M059J (cell line): ENCODE results near the gene KLHL12. TPM values are rescaled to one million over a fixed set of nuclear protein-coding genes. Genes with fewer than 3 reads are reported as not detected.

ENCODE experiments used
- DNase-seq: peaks from one replicate; pipeline ENCODE4 v3.0.0-alpha.2; 2012; ENCODE audit warnings: low read depth
- total RNA-seq: library from RNA; depleted of rRNA; stranded (reverse); fragments of >200 nt; shearing (Covaris generic); gene quantifications from 2 replicates; pipeline ENCODE4 v1.2.3, GENCODE V29; 2014; rRNA removed

The KLHL12 gene
- total RNA-seq = 26.3 and 26.4 TPM in 2 replicates

DNA sequence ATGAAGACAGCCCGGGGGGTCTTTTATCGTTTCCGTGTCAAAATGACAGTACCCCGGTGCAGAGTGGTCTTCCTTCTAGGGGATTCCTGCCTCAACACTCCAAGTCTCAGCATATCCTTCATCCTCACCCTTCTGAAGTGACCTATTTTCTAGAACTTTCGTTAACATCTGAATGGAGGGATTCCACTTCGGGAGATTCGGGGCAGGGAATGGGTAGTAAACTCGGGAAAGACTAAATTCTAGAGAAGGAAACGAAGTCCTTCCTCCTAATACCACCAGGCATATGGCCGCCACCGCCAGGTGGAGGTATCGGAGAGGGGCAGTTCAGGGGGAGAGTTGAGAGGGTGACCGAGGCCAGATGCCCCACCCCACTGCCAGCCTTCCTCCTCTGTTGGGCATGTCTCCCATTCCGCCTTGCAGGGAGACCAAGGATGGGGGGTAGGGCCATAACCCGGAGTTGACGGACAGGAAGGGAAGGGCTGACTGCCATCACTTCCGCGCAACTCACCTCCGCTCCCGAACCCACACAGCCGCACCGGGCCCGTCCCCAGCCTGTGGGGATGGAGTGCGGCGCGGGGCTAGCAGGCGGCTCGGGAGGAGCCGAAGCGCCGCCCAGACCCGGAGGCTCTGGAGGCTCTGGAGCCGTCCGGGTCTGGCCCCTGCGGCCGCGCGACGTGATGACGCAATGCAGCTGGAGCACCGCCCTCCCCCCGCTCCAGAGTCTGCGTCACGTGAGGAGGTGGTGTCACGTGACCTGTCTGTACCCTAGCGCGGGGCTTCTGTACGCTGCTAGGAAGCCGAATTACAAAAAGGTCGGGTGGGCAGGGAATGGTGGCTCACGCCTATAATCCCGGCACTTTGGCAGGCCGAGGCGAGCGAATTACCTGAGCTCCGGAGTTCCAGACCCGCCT is at the start of gene KLHL12:
TSS of gene KLHL12 (minus strand) at position 654 of the 911 bp plus-strand sequence. CDS start 2,072 bp downstream, outside the sequence.
- peak; percentile 95 for DNase-seq

DNA sequence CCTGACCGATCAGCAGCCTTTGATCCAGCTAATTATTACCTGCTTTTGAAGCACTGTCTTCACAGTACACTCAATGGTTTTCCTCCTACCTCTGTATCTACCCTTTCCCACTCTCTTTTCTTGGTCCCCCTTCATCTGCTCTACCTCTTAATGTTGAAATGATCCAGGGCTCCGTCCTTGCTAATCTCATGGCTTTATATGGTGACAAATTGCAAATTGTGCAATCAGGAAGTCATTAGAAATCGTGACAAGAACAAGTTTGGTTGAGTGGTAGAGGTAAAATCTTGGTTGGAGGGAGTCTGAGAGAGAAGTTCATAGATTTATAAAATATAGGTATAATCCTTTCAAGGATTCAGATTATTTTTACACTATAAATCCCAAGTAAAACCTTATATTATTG is 49.6 kb upstream of the KLHL12 start:
- no peak for DNase-seq

GRCh38 chr1:202974856-202975255 is 47.8 kb upstream of the KLHL12 start:
- DNase-seq = no peak

- no peak for DNase-seq
Observed at GRCh38 chr1:202972046-202972445, 45.0 kb upstream of the KLHL12 start.

DNA sequence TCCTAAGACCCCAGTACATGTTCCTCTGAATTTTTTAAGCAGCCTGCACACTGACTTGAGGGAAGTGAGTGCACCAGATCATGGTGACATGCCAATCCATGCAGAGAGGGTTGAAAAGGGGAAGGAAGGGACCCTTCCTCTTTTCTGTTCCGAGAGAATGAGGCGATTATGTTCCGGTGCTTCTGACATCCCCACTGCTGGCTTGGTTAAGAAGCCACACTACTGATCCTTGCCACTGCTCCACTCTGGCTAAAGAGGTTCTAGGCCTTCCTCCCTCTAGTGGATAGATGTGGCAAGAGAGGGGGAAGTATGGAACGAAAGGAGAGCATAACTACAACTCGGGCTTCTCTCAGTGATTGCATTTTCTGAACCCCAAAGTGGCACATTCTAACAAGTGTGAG is 41.9 kb upstream of the KLHL12 start:
- peak; percentile 77 for DNase-seq

- DNase-seq = no peak
Observed at GRCh38 chr1:202968351-202968750, 41.3 kb upstream of the KLHL12 start.

DNA sequence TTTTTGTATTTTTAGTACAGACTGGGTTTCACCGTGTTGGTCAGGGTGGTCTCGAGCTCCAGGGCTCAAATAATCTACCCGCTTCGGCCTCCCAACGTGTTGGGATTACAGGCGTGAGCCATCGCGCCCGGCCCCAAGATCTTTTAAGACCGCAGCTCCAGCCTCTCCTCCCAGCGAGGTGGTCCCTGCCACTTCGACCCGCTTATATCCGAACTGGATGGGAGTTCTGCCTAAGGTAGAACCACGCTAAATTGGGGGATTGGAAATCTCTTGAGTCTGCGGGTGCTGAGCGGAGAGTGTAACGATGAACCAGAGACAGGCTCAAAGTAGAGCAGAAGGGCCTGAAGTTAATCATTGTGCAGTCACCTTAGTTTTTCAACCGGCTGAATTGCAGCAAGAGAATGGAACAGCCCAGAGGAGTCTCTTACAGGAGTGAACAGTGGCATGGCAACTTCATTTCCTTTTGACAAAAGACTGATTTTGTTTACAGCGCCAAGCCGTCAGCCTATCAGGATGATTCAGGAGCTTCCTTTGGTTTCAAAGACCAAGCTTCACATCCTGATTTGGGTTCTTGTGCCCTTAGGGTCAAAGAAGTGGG is 40.7 kb upstream of the KLHL12 start:
- peak; percentile 51 for DNase-seq

GRCh38 chr1:202966006-202966898 is 39.2 kb upstream of the KLHL12 start:
- no peak for DNase-seq

- no peak for DNase-seq
Observed at GRCh38 chr1:202965422-202965821, 38.4 kb upstream of the KLHL12 start.

DNA sequence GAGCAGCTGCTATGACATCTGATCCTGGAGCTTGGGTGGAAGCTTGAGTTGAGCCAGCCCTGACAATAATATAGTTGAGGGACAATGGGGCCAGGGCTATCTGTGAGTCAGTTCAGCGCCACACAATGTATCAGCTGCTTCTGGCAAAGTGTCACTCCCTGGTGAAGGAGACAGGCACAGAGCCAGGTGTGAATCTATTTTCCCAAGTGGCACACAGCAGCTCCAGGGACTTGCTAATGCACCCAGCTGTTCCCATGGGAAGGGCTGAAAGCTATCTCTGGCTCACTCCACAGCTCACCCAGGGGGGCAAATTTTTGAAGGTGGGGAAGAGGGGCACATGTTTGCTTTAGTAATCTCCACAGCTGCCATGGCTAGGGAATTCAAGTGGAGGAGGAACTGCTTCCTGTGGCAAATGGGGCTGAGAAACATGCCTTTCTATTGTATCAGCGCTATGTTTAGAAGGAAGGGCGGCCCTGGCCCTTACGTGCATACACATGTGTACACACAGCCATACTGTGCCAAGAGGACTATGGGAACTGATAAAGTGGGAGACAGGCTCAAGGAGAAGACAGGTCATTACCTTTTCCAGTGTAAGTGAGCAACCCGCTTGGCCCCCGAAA is 37.9 kb upstream of the KLHL12 start:
- DNase-seq = peak; percentile 26

DNA sequence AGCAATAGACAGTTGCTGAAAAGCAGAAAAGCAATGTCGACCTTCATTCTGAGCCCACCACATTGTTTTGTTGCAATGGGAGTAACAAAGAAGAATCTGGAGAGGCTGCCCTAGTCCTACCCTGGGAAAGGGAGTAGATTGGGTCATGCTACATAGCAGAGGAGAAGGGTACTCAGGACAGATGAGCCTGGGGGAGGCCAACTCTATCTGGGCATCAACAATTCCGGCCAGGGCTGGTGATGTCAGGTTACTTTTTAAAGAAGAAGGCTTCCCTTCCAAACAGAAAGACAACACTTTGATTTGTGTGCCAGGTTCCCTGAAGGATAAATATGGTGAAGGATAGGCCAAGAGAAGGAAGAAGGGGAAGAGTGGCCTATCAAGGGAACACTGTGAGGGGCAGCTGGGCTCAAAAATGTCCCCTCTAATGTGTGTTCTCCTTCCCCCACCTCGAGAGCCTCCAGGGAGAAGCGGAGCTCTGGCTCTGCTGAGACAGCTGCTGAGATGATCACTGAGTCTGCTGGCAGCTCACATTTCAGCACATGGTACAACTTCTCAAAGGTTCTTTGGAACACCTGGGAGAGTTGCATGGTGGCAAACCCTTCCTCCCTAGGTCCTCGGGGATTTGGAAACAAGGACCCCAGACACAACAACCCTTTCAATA is 34.3 kb upstream of the KLHL12 start:
- no peak for DNase-seq

DNA sequence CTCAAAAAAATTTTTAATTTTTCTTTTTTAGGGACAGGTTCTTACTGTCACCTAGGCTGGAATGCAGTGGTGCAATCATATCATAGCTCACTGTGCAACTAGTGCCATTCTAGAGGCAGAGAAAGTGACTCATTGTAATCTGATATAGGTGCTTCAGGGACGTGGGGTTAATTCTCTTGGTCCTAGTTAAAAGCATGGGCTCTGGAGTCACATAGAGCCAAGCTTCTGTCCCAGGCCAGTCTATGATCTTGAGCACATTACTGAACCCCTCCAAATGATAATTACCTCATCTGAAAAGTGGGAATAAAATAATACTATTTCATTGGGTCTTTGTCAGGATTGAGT is 32.2 kb upstream of the KLHL12 start:
- peak; percentile 86 for DNase-seq

- peak; percentile 18 for DNase-seq
Observed at GRCh38 chr1:202958544-202959275, 31.7 kb upstream of the KLHL12 start.

GRCh38 chr1:202957733-202958543 is 30.9 kb upstream of the KLHL12 start, which contains the start of gene ADIPOR1:
Gene ADIPOR1, minus strand, starts transcription at chr1:202958312. Its CDS starts 7,242 bp downstream, at chr1:202951070.
- DNase-seq = peak; percentile 85

DNA sequence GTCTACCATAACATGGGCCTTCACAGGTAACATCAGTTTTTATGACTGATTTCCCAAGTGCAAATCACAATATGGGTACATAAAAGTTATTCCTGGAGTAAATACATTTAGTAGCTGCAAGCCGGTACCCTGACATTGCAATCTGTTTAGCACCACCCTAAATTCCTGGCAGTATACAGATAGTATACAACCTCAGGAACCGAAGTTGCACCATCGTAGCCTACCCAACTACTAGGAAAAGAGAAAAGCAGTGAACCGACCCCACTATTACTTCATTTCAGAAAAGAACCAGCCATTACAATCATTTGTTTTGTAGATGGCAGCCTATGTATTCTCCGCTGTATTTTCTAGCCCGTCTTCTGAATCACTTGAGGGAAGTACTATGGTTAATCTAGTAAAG is 29.9 kb upstream of the KLHL12 start:
- no peak for DNase-seq

DNA sequence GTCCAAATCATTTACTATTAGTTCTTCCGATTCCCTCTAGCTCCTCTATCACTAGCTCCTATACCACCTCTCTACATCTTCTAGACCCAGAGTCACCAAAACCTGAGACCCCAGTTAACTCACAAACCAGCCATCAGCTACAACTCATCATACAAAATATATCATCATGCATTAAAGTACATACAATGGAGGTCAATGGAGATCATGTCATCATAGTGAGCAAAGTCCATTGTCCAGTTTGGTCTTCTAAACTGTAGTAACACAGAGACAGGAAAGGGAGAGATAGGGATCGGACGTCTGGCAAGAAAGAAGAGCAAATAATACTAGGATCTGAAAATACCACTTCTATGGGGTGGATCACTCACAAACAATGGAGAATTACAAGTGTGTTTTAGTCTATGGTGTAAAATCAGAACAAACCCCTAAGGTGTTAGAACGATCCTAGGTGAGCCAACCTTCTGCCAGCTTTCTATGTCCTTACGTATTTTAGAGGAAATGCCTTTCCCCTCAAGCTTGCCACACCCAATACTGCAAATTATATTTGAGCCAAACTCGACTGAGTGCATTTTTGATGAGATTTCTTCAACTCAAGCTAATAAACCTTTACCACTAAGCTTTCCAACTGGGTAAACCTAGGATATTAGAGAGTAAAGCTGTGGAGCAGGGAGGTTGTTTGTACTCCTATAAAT is 27.2 kb upstream of the KLHL12 start:
- DNase-seq = no peak

- no peak for DNase-seq
Observed at GRCh38 chr1:202953392-202953791, 26.4 kb upstream of the KLHL12 start.

DNA sequence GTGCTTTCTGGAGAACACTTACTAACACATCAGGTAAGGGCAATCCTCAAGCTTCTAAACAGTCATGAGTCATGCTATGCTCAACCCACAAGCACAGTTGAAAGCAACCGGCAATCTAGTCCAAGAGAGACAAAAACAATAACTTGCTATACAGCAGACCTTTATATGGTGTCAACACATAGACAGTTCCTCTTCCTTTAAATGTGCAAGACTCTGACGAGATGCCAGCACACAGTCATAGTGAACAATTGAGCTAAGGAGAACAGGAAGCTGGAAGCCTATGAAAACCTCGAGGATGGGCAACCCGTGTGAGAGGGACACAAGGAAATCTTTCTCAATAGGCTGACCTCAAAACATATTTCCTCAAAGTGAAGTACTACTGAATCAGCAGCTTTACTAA is 25.8 kb upstream of the KLHL12 start:
- DNase-seq = peak; percentile 74

DNA sequence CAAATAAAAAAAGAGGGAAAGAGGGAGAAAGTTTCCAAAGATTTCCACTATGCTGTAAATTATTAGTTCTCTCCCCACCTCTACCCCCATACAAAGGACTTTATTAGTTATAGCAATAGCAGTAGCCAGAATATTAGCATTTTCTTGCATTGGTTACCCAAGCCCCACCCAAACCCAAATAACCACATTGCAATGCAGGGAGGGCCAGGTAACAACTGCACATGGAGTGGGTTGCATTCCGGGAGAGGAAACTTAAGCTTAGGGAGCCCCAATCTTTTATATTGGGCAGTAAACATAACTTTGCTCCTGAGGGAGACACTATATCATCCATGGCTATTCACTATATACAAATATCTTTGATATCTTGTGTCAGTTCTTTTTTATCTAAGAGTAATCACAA is 25.1 kb upstream of the KLHL12 start:
- no peak for DNase-seq
